OCI-LY3 (cell line): Measurements from ENCODE around the gene RSRC2.
"Not testable (repeated sequence)": the region's sequence is repeated elsewhere in the genome, so short reads cannot be mapped to it uniquely, and the experiment has no call there.

Experiments used
- EZH2phosphoT487 ChIP-seq: fragments of 200-600 bp; shearing (Covaris generic); IDR thresholded peaks from 2 replicates; pipeline ENCODE4 v1.6.1; 2018; ENCODE audit warnings: antibody characterized with exemption, mixed run types, low read depth
- TF ChIP-seq, protein P1 (sequence below): fragments of 200-600, 300-600 bp; sonication (generic); IDR thresholded peaks from 2 replicates; pipeline ENCODE4 v1.5.1; 2014; ENCODE audit warnings: antibody characterized with exemption, low read length, low read depth

DNA sequence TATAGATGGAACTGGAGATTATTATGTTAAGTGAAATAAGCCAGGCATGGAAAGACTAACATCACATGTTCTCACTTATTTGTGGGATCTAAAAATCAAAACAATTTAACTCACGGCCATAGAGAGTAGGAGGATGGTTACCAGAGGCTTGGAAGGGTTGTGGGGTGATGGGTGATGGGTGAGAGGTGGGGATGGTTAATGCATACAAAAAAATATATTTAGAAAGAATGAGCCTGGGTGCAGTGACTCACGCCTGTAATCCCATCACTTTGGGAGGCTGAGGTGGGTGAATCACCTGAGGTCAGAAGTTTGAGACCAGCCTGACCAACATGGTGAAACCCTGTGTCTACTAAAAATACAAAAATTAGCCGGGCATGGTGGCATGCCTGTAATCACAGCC lies 43.3 kb upstream of the RSRC2 start:
- TF ChIP-seq, protein P1, sequence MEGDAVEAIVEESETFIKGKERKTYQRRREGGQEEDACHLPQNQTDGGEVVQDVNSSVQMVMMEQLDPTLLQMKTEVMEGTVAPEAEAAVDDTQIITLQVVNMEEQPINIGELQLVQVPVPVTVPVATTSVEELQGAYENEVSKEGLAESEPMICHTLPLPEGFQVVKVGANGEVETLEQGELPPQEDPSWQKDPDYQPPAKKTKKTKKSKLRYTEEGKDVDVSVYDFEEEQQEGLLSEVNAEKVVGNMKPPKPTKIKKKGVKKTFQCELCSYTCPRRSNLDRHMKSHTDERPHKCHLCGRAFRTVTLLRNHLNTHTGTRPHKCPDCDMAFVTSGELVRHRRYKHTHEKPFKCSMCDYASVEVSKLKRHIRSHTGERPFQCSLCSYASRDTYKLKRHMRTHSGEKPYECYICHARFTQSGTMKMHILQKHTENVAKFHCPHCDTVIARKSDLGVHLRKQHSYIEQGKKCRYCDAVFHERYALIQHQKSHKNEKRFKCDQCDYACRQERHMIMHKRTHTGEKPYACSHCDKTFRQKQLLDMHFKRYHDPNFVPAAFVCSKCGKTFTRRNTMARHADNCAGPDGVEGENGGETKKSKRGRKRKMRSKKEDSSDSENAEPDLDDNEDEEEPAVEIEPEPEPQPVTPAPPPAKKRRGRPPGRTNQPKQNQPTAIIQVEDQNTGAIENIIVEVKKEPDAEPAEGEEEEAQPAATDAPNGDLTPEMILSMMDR: not testable (repeated sequence)
- TF ChIP-seq EZH2phosphoT487: not testable (repeated sequence)
